ENCODE results near the gene KRT38. TPM values are rescaled to one million over a fixed set of nuclear protein-coding genes. Genes with fewer than 3 reads are reported as not detected.

KRT38 gene
- total RNA-seq, 1 donor from 2014 or later: not detected

GRCh38 chr17:41478237-41478636 is 37.5 kb upstream of the KRT38 start:
- DNase-seq: no peak

GRCh38 chr17:41476866-41477815 is 36.4 kb upstream of the KRT38 start:
- TF ChIP-seq CTCF (IDR thresholded peaks at IDR 0.05; ENCODE audit: borderline replicate concordance): no peak
- Histone ChIP-seq H3K4me1 (no peaks in the 10 kb centered on the region), H3K9me3 (replicated peaks) (peaks cover 11% of the 10 kb centered on the region), H3K27ac (replicated peaks) (no peak overlapping the region), H3K36me3 (no peaks in the 10 kb centered on the region), H3K27me3 (ENCODE audit: low read depth) (peaks cover 30% of the 10 kb centered on the region), H3K4me3 (no peak overlapping the region)
- intact Hi-C loops (cut with micrococcal nuclease): no loop called here
- no peak for DNase-seq

More at GRCh38 chr17:41478237-41478636, 37.5 kb upstream of the KRT38 start:
- H3K4me1 ChIP-seq: no peaks in the 10 kb centered on the region
- H3K9me3 ChIP-seq (replicated peaks): peaks cover 8% of the 10 kb centered on the region
- intact Hi-C loops (cut with micrococcal nuclease): no loop called here
- no peak overlapping the region for H3K27ac ChIP-seq (replicated peaks)
- peaks cover 36% of the 10 kb centered on the region for H3K27me3 ChIP-seq (ENCODE audit: low read depth)
- no peaks in the 10 kb centered on the region for H3K36me3 ChIP-seq
- no peak overlapping the region for H3K4me3 ChIP-seq
- no peak for TF ChIP-seq CTCF (IDR thresholded peaks at IDR 0.05; ENCODE audit: borderline replicate concordance)

GRCh38 chr17:41475421-41475820 is 34.6 kb upstream of the KRT38 start:
- no peak for DNase-seq
- Histone ChIP-seq H3K4me3 (no peak overlapping the region), H3K27ac (replicated peaks) (peak overlapping the region; percentile 11), H3K9me3 (replicated peaks) (peaks cover 26% of the 10 kb centered on the region), H3K36me3 (no peaks in the 10 kb centered on the region), H3K4me1 (no peaks in the 10 kb centered on the region), H3K27me3 (ENCODE audit: low read depth) (peaks cover 16% of the 10 kb centered on the region)
- intact Hi-C loops (cut with micrococcal nuclease): no loop called here
- no peak for TF ChIP-seq CTCF (IDR thresholded peaks at IDR 0.05; ENCODE audit: borderline replicate concordance)

GRCh38 chr17:41474863-41475262 is 34.1 kb upstream of the KRT38 start:
- H3K4me3 ChIP-seq: no peak overlapping the region
- no peak for TF ChIP-seq CTCF (IDR thresholded peaks at IDR 0.05; ENCODE audit: borderline replicate concordance)
- no peaks in the 10 kb centered on the region for H3K4me1 ChIP-seq
- H3K27me3 ChIP-seq (ENCODE audit: low read depth): peaks cover 11% of the 10 kb centered on the region
- no peaks in the 10 kb centered on the region for H3K36me3 ChIP-seq
- DNase-seq: no peak
- peaks cover 26% of the 10 kb centered on the region for H3K9me3 ChIP-seq (replicated peaks)
- H3K27ac ChIP-seq (replicated peaks): peak overlapping the region; percentile 11
- intact Hi-C loops (cut with micrococcal nuclease): no loop called here

GRCh38 chr17:41468346-41468745 is 27.6 kb upstream of the KRT38 start:
- Histone ChIP-seq H3K4me1 (peaks cover 15% of the 10 kb centered on the region), H3K27me3 (ENCODE audit: low read depth) (peaks cover 46% of the 10 kb centered on the region), H3K27ac (replicated peaks) (no peak overlapping the region), H3K36me3 (no peaks in the 10 kb centered on the region), H3K9me3 (replicated peaks) (peaks cover 35% of the 10 kb centered on the region), H3K4me3 (no peak overlapping the region)
- DNase-seq: no peak
- intact Hi-C loops (cut with micrococcal nuclease): no loop called here
- TF ChIP-seq CTCF (IDR thresholded peaks at IDR 0.05; ENCODE audit: borderline replicate concordance): no peak

Measured in left ventricle myocardium inferior (tissue), 1 donor.